ENCODE data around the gene MAN2C1. TPM values are rescaled to one million over a fixed set of nuclear protein-coding genes. Genes with fewer than 3 reads are reported as not detected.
A peak's percentile ranks its signal among the peaks of the same experiment; 100 is the strongest.
"Not testable (repeated sequence)": the region's sequence is repeated elsewhere in the genome, so short reads cannot be mapped to it uniquely, and the experiment has no call there.

MAN2C1 gene
- total RNA-seq, 1 donor from 2014 or later, result 300 TPM

GRCh38 chr15:75335705-75336355, 32.6 kb downstream of the MAN2C1 start, which contains the start of gene COMMD4:
Gene COMMD4 (plus strand): TSS chr15:75336063. CDS start chr15:75336090, 27 bp downstream.
- Mint-ChIP-seq H3K36me3 (ENCODE audit: unreplicated experiment) (no peaks in the 10 kb centered on the region), H3K27me3 (ENCODE audit: unreplicated experiment) (peaks cover 10% of the 10 kb centered on the region), H3K4me3 (ENCODE audit: unreplicated experiment) (peak within 1 kb of the TSS; percentile 98), H3K4me1 (ENCODE audit: low read depth, unreplicated experiment) (peaks cover 4% of the 10 kb centered on the region), H3K9me3 (ENCODE audit: unreplicated experiment) (peaks cover 15% of the 10 kb centered on the region), H3K27ac (ENCODE audit: unreplicated experiment) (peak within 1 kb of the TSS; percentile 81)
- TF ChIP-seq, protein P1, sequence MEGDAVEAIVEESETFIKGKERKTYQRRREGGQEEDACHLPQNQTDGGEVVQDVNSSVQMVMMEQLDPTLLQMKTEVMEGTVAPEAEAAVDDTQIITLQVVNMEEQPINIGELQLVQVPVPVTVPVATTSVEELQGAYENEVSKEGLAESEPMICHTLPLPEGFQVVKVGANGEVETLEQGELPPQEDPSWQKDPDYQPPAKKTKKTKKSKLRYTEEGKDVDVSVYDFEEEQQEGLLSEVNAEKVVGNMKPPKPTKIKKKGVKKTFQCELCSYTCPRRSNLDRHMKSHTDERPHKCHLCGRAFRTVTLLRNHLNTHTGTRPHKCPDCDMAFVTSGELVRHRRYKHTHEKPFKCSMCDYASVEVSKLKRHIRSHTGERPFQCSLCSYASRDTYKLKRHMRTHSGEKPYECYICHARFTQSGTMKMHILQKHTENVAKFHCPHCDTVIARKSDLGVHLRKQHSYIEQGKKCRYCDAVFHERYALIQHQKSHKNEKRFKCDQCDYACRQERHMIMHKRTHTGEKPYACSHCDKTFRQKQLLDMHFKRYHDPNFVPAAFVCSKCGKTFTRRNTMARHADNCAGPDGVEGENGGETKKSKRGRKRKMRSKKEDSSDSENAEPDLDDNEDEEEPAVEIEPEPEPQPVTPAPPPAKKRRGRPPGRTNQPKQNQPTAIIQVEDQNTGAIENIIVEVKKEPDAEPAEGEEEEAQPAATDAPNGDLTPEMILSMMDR (IDR thresholded peaks at IDR 0.05; ENCODE audit: partially characterized antibody, unreplicated experiment), result no peak
- DNase-seq, result peak; percentile 98

DNA sequence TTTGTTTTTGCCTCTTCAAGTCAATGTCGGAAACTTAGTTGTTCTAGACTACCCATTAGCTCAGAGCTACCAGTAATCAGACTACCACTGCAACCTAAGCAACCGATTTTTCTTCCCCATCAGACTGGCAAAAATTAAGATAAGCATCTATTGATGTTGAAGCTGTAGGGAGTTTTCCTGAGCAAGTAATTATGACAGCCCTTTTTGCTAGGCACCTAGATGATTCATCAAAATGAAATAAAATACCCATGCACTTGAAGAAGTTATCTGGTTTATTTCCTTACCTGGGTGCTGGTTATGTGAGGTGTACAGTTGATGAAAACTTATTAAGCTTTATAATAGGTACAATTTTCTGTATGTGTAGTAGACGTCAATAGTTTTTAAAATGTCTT, 33.1 kb downstream of the MAN2C1 start:
- Mint-ChIP-seq H3K4me3 (ENCODE audit: unreplicated experiment) (peak overlapping the region; percentile 98), H3K9me3 (ENCODE audit: unreplicated experiment) (peaks cover 15% of the 10 kb centered on the region), H3K4me1 (ENCODE audit: low read depth, unreplicated experiment) (peaks cover 4% of the 10 kb centered on the region), H3K36me3 (ENCODE audit: unreplicated experiment) (no peaks in the 10 kb centered on the region), H3K27ac (ENCODE audit: unreplicated experiment) (peak overlapping the region; percentile 81), H3K27me3 (ENCODE audit: unreplicated experiment) (peaks cover 10% of the 10 kb centered on the region)
- no peak for DNase-seq
- TF ChIP-seq, protein P1 (IDR thresholded peaks at IDR 0.05; ENCODE audit: partially characterized antibody, unreplicated experiment), result no peak

DNA sequence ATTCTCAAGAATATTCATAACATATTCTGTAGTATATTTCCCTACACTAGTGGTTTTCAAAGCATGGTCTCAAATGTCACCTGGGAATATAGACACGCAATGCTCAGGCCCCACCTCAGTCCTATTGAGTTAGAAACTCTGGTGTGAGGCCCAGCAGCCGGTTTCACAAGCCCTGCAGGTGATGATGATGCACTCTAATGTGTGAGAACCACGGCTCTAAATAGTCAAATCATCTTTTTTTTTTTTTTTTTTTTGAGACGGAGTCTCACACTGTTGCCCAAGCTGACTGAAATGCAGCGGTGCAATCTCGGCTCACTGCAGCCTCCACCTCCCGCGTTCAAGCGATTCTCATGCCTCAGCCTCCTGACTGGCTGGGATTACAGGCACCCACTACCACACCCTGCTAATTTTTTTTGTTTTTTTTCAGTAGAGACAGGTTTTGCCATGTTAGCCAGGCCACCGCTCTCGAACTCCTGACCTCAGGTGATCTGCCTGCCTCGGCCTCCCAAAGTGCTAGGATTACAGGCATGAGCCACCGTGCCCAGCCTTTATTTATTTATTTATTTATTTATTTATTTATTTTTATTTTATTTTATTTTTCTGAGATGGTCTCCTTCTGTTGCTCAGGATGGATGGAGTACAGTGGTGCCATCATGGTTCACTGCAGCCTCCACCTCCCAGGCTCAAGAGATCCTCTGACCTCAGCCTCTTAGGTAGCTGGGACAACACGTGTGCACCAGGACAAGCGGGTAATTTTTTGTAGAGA, 34.6 kb downstream of the MAN2C1 start:
- H3K4me3 Mint-ChIP-seq (ENCODE audit: unreplicated experiment); H3K36me3 Mint-ChIP-seq (ENCODE audit: unreplicated experiment): not testable (repeated sequence)
- peaks cover 15% of the 10 kb centered on the region for H3K9me3 Mint-ChIP-seq (ENCODE audit: unreplicated experiment)

DNA sequence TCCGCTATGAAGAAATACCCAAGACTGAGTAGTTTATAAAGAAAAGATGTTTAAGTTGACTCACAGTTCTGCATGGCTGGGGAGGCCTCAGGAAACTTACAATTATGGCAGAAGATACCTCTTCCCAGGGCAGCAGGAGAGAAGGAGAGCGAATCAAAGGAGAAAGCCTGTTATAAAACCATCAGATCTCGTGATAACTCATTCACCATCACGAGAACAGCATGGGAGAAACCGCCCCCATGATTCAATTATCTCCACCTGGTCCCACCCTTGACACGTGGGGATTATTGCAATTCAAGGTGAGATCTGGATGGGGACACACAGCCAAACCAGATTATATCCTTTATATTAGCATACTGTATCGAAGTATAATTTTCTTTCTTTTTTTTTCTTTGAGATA, 36.3 kb downstream of the MAN2C1 start:
- H3K27me3 Mint-ChIP-seq (ENCODE audit: unreplicated experiment), result peaks cover 10% of the 10 kb centered on the region
- H3K4me3 Mint-ChIP-seq (ENCODE audit: unreplicated experiment); H3K4me1 Mint-ChIP-seq (ENCODE audit: low read depth, unreplicated experiment); DNase-seq; H3K36me3 Mint-ChIP-seq (ENCODE audit: unreplicated experiment); H3K27ac Mint-ChIP-seq (ENCODE audit: unreplicated experiment): not testable (repeated sequence)
- H3K9me3 Mint-ChIP-seq (ENCODE audit: unreplicated experiment), result peaks cover 15% of the 10 kb centered on the region

More for the DNA sequence above, 34.6 kb downstream of the MAN2C1 start:
- H3K27ac Mint-ChIP-seq (ENCODE audit: unreplicated experiment); H3K4me1 Mint-ChIP-seq (ENCODE audit: low read depth, unreplicated experiment); DNase-seq: not testable (repeated sequence)
- H3K27me3 Mint-ChIP-seq (ENCODE audit: unreplicated experiment), result peaks cover 10% of the 10 kb centered on the region

GRCh38 chr15:75329571-75329970, 38.8 kb downstream of the MAN2C1 start:
- Mint-ChIP-seq H3K27ac (ENCODE audit: unreplicated experiment) (no peak overlapping the region), H3K36me3 (ENCODE audit: unreplicated experiment) (no peaks in the 10 kb centered on the region), H3K4me3 (ENCODE audit: unreplicated experiment) (no peak overlapping the region), H3K27me3 (ENCODE audit: unreplicated experiment) (peaks cover 2% of the 10 kb centered on the region), H3K9me3 (ENCODE audit: unreplicated experiment) (no peaks in the 10 kb centered on the region), H3K4me1 (ENCODE audit: low read depth, unreplicated experiment) (no peaks in the 10 kb centered on the region)
- no peak for DNase-seq
- TF ChIP-seq, protein P1 (IDR thresholded peaks at IDR 0.05; ENCODE audit: partially characterized antibody, unreplicated experiment), result no peak
